ENCODE measurements around the gene HM13.
"Not testable (repeated sequence)": the region's sequence is repeated elsewhere in the genome, so short reads cannot be mapped to it uniquely, and the experiment has no call there.

Gene HM13

GRCh38 chr20:31593221-31594001 is 79.2 kb downstream of the HM13 start:
- no peak for DNase-seq

- DNase-seq: no peak
Observed at GRCh38 chr20:31594002-31594557, 79.8 kb downstream of the HM13 start.

- no peak for DNase-seq
Observed at GRCh38 chr20:31594558-31595379, 80.5 kb downstream of the HM13 start.

GRCh38 chr20:31595380-31595653 is 81.1 kb downstream of the HM13 start:
- DNase-seq: no peak

- DNase-seq: no peak
Observed at GRCh38 chr20:31595654-31596411, 81.6 kb downstream of the HM13 start.

GRCh38 chr20:31596412-31596715 is 82.1 kb downstream of the HM13 start:
- not testable (repeated sequence) for DNase-seq

- DNase-seq: no peak
Observed at GRCh38 chr20:31596831-31597480, 82.7 kb downstream of the HM13 start.

- DNase-seq: no peak
Observed at GRCh38 chr20:31597481-31597855, 83.2 kb downstream of the HM13 start.

GRCh38 chr20:31602431-31602778 is 88.2 kb downstream of the HM13 start:
- no peak for DNase-seq

GRCh38 chr20:31602779-31603441 is 88.7 kb downstream of the HM13 start:
- DNase-seq: peak; percentile 22 to 53

GRCh38 chr20:31603822-31604566 is 89.8 kb downstream of the HM13 start:
- peak; percentile 83 to 89 for DNase-seq

GRCh38 chr20:31604567-31605030 is 90.4 kb downstream of the HM13 start:
- no peak for DNase-seq

GRCh38 chr20:31605031-31605901 is 91.0 kb downstream of the HM13 start, which contains the start of gene ID1:
TSS of gene ID1 (plus strand) at chr20:31605289. CDS start at chr20:31605388, 99 bp downstream.
- peak; percentile 91 to 93 for DNase-seq

- DNase-seq: peak in 1 of 2 donors; percentile 12
Observed at GRCh38 chr20:31605902-31606803, 91.9 kb downstream of the HM13 start.

GRCh38 chr20:31606804-31607639 is 92.8 kb downstream of the HM13 start:
- no peak for DNase-seq

GRCh38 chr20:31607640-31608250 is 93.5 kb downstream of the HM13 start:
- no peak for DNase-seq

GRCh38 chr20:31608251-31608945 is 94.2 kb downstream of the HM13 start:
- no peak for DNase-seq
